Activated T-cell treated with anti-CD3 and anti-CD28 coated beads, Interleukin-2, amount 50 U/mL, for 4 hours (primary cell): ENCODE results near the gene PLVAP. TPM values are rescaled to one million over a fixed set of nuclear protein-coding genes. Genes with fewer than 3 reads are reported as not detected.

ENCODE experiments used
- ATAC-seq, 2 donors: fragments of 200-7000 bp; cut with Tn5 transposase; one replicate each; pipeline ENCODE4 v1.10.0; 2021
- DNase-seq: peaks from one replicate; pipeline ENCODE4 v3.0.0-alpha.2; 2020
- H3K27me3 Mint-ChIP-seq: one replicate; pipeline ENCODE4 v1.8.0; 2021; ENCODE audit warnings: low read depth, mixed read lengths
- H3K36me3 Mint-ChIP-seq: one replicate; pipeline ENCODE4 v1.8.0; 2022; ENCODE audit warnings: mixed read lengths; ENCODE audit not compliant: insufficient read depth
- H3K4me1 Mint-ChIP-seq: one replicate; pipeline ENCODE4 v1.8.0; 2021; ENCODE audit warnings: low read depth, mixed read lengths
- H3K4me3 Mint-ChIP-seq: one replicate; pipeline ENCODE4 v1.8.0; 2021; ENCODE audit warnings: mild to moderate bottlenecking, moderate library complexity, mixed read lengths
- H3K9me3 Mint-ChIP-seq: one replicate; pipeline ENCODE4 v1.8.0; 2021; ENCODE audit warnings: mixed read lengths
- total RNA-seq, 3 donors: library from RNA; stranded (reverse); gene quantifications; one replicate each; pipeline ENCODE4 v1.2.1, GENCODE V29; 2021

PLVAP gene
- total RNA-seq, 3 donors from 2014 or later, result 0.18 TPM; not detected in 2

GRCh38 chr19:17353386-17353785 is 23.8 kb downstream of the PLVAP start:
- H3K36me3 Mint-ChIP-seq, result no peaks in the 10 kb centered on the region
- H3K27me3 Mint-ChIP-seq, result peaks cover 21% of the 10 kb centered on the region
- DNase-seq (no peak), ATAC-seq (no peak)
- peaks cover 2% of the 10 kb centered on the region for H3K4me1 Mint-ChIP-seq
- H3K9me3 Mint-ChIP-seq, result no peaks in the 10 kb centered on the region
- no peak overlapping the region for H3K4me3 Mint-ChIP-seq

DNA sequence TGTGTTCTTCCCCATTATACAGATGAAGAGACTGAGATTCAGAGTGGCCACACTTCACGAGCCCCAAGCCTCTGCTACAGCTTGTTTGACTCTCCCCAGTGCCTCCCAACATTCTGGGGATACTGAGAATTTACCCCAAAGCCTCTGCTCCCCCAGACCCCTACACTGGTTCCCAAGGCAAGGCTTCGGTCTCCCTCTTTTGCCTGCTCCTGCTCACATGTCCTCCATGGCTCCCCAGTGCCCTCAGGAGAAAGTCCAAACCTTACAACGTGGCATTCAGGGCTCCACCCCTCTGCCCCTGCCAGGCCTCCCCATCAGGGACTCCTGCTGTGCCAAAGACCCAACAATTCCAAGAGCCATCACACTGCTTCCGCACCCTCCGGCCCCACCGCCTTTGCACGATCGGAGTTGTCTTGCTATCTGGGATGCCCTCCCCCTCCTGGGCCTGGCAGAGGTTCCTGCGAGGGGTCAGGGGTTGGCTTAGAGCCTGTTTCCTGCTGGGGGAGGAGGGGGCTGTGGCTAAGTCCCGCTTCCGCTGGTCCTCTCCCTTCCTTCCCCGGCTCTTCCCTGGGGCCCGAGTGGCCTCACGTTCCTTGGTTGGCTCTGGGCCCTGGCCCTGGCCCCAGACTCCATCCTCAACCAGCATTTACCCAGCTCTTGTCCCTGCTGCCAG is 24.4 kb downstream of the PLVAP start:
- DNase-seq, result no peak
- no peak overlapping the region for H3K4me3 Mint-ChIP-seq
- H3K4me1 Mint-ChIP-seq, result peaks cover 2% of the 10 kb centered on the region
- H3K36me3 Mint-ChIP-seq, result no peaks in the 10 kb centered on the region
- H3K27me3 Mint-ChIP-seq, result peaks cover 23% of the 10 kb centered on the region
- no peaks in the 10 kb centered on the region for H3K9me3 Mint-ChIP-seq
- ATAC-seq, result no peak

DNA sequence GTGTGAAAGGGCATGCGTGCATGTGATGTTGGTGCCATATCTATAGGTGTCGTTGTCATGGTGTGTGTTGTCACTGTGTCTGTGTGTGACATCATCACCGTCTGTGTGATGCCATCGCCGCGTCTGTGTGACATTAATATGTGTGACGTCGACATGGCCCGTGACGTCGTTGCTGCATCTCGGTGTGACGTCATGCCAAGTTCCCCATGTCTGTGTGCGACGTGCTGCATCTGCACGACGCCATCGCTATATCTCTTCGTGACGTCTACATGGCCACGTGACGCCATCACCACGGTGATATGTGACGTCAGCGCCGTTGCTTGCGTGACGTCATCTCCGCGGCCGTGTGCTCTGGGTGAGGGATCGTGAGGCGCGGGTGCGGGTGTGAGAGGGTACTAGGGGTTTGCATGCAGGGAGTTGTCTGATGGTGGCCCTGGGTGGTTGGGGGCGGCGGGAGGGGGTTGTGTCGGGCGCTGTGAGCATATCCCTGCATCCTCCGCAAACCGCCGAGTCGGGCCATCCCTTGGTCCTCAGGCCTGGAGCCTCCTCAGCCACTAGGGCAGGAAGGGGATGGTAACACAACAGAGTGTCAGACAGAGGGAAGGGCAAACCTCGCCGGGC is 25.2 kb downstream of the PLVAP start:
- H3K4me1 Mint-ChIP-seq, result peaks cover 2% of the 10 kb centered on the region
- no peaks in the 10 kb centered on the region for H3K36me3 Mint-ChIP-seq
- peaks cover 30% of the 10 kb centered on the region for H3K27me3 Mint-ChIP-seq
- DNase-seq, result no peak
- H3K4me3 Mint-ChIP-seq, result no peak overlapping the region
- ATAC-seq, result no peak
- H3K9me3 Mint-ChIP-seq, result no peaks in the 10 kb centered on the region

DNA sequence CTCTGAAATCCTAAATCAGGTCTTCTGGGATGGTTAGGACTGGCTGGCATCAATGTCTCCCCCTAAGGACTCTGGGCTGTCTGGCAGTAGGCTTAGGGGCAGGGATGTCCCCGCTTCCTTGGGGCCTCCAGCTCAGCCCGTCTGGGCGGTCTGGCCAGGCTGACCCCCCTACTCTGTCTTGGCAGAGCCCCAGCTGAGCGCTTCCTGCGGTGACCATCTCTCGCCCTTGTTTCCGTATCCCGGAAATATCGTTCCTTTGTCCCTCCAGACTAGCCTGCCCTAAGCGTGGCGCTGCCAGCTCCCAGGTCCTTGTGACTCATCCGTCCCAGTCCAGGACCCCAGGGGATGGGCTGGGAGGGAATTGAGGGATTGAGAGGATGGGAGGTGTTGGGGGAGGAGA is 28.4 kb downstream of the PLVAP start:
- H3K36me3 Mint-ChIP-seq, result no peaks in the 10 kb centered on the region
- no peak for DNase-seq
- peaks cover 31% of the 10 kb centered on the region for H3K27me3 Mint-ChIP-seq

GRCh38 chr19:17347877-17348276 is 29.3 kb downstream of the PLVAP start:
- Mint-ChIP-seq H3K4me1 (peaks cover 7% of the 10 kb centered on the region), H3K9me3 (no peaks in the 10 kb centered on the region), H3K4me3 (no peak overlapping the region), H3K36me3 (no peaks in the 10 kb centered on the region), H3K27me3 (peaks cover 27% of the 10 kb centered on the region)
- ATAC-seq, result no peak
- DNase-seq, result no peak

More for the DNA sequence above, 28.4 kb downstream of the PLVAP start:
- Mint-ChIP-seq H3K9me3 (no peaks in the 10 kb centered on the region), H3K4me3 (no peak overlapping the region), H3K4me1 (peaks cover 7% of the 10 kb centered on the region)
- ATAC-seq, result no peak

DNA sequence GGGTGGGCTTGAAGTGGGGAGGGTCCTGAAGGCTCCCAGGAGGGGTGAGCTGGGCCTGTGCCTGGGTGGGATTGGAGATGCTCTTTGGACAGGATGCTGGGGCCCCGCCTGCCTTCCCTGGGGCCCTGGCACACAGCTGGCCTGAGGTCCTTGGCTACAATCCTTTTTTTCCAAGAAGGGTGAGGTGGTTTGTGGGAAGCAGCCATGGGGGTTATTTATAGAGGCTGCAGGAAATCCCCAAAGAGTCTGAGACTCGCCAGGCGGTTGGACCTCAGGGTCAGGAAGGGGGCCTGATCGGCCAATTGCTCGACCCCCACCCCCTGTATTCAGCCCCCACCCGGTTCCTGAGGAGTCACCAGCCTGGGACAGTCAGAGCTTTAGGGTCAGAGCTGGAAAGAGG is 29.8 kb downstream of the PLVAP start:
- DNase-seq (no peak), ATAC-seq (no peak)
- no peak overlapping the region for H3K4me3 Mint-ChIP-seq
- H3K36me3 Mint-ChIP-seq, result no peaks in the 10 kb centered on the region
- H3K4me1 Mint-ChIP-seq, result peaks cover 7% of the 10 kb centered on the region
- no peaks in the 10 kb centered on the region for H3K9me3 Mint-ChIP-seq
- peaks cover 22% of the 10 kb centered on the region for H3K27me3 Mint-ChIP-seq

DNA sequence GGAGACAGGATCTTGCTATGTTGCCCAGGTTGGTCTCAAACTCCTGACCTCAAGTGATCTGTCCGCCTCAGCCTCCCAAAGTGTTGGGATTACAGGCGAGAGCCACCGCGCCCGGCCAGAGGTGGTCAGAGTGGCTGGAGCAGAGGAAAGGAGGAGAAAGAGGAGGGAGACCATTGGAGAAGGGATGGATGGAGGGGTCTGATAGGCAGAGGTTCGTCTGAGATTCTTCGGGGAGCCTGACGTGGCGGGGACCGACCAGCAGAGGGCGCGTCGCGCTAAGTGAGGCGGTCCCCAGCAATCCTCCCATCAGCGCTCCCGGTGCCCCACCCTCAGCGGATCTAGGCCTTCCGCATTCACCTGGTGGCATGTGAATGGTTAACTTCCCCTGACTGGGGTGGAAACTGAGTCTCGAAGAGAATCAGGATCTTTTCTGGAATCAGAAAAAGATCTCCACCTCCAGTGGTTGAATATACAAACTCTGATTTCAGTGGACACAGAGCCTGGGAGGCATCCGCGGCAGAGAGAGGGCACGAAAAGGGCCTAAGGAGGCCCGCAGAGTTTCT is 31.0 kb downstream of the PLVAP start:
- no peaks in the 10 kb centered on the region for H3K36me3 Mint-ChIP-seq
- H3K4me1 Mint-ChIP-seq, result peaks cover 7% of the 10 kb centered on the region
- no peaks in the 10 kb centered on the region for H3K9me3 Mint-ChIP-seq
- DNase-seq, result peak; percentile 77
- peak; percentile 96 to 98 for ATAC-seq
- no peak overlapping the region for H3K4me3 Mint-ChIP-seq
- peaks cover 17% of the 10 kb centered on the region for H3K27me3 Mint-ChIP-seq

DNA sequence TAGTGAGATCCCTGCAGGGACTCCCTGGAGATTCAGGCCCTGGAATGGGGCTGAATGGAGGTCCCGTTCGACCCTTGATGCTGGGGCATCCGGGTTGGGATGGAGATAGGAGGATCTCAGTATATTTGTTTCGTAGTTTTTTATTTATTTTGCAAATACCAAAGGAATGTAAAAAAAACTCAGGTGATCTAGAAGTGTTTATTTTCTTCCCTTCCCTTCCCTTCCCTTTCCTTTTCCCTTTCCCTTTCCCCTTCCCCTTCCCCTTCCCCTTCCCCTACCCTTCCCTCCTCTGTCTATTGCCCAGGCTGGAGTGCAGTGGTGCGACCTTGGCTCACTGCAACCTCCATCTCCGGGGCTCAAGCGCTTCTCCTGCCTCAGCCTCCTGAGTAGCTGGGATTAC is 35.3 kb downstream of the PLVAP start:
- Mint-ChIP-seq H3K27me3 (no peaks in the 10 kb centered on the region), H3K4me3 (no peak overlapping the region), H3K4me1 (peaks cover 17% of the 10 kb centered on the region)

DNA sequence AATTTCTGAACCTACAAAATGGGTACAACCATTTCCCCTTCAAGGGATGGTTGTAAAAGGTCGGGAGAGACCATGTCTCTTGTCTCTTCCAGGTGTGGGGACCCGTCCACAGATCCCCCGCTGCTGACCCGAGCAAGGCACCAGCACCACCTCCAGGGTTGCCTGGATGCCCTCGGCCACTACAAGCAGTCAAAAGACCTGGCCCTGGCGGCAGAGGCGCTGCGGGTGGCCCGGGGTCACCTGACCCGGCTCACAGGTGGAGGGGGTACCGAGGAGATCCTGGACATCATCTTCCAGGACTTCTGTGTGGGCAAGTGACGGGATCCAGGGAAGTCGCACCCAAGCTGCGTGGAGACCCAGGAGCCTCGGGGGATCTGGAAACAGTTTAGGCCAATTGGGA is 35.8 kb downstream of the PLVAP start:
- Mint-ChIP-seq H3K27me3 (no peaks in the 10 kb centered on the region), H3K36me3 (no peaks in the 10 kb centered on the region), H3K4me1 (peaks cover 19% of the 10 kb centered on the region), H3K9me3 (no peaks in the 10 kb centered on the region), H3K4me3 (no peak overlapping the region)
- no peak for ATAC-seq
- DNase-seq, result no peak

More for the DNA sequence above, 35.3 kb downstream of the PLVAP start:
- ATAC-seq, result no peak
- DNase-seq, result no peak
- H3K9me3 Mint-ChIP-seq, result no peaks in the 10 kb centered on the region
- H3K36me3 Mint-ChIP-seq, result no peaks in the 10 kb centered on the region

DNA sequence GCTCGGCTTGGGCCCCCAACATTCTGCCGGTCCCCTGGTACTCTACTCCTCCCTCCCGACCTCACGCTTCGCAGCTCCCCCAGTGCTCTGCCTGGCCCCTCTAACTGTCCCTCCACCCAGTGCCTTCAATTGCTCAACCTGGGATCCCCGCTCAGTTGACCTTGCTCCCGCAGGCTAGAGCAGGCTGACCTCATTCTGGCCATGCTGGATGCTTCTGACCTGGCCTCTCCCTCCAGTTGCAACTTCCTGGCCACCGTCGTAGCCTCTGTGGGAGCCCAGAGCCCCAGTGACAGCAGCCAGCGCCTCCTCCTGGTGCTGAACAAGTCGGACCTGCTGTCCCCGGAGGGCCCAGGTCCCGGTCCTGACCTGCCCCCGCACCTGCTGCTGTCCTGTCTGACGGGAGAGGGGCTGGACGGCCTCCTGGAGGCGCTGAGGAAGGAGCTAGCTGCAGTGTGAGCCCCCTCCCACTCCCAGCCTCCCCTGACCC is 36.2 kb downstream of the PLVAP start:
- ATAC-seq (no peak), DNase-seq (no peak)
- no peaks in the 10 kb centered on the region for H3K27me3 Mint-ChIP-seq
- no peak overlapping the region for H3K4me3 Mint-ChIP-seq
- H3K36me3 Mint-ChIP-seq, result no peaks in the 10 kb centered on the region
- peaks cover 16% of the 10 kb centered on the region for H3K4me1 Mint-ChIP-seq
- H3K9me3 Mint-ChIP-seq, result no peaks in the 10 kb centered on the region

DNA sequence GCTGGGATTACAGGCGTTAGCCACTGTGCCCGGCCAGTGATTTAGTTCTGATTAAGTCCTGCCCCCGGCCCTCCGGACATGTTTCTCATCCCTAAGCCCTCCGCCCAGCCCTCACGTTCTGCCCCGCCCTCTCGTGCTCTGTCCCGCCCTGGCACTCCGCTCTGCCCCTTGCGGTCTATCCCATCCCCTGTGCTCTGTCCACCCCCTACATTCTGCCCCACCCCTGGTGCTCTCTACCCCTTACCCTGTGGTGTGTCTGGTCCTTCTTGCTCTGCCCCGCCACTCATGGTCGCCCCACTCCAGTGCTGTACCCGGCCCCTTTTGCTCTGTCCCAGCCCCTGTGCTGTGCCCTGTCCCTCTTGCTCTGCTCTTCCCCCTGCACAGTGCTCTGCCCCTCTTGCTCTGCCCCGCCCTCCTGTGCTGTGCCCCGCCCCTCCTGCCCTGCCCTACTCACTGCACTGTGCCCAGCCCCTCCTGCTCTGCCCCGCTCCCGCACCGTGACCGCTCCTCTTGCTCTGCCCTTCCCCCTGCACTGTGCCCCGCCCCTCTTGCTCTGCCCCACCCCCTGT is 36.8 kb downstream of the PLVAP start:
- no peak overlapping the region for H3K4me3 Mint-ChIP-seq
- ATAC-seq (no peak), DNase-seq (no peak)
- H3K9me3 Mint-ChIP-seq, result no peaks in the 10 kb centered on the region
- H3K36me3 Mint-ChIP-seq, result no peaks in the 10 kb centered on the region
- H3K27me3 Mint-ChIP-seq, result no peaks in the 10 kb centered on the region
- peaks cover 19% of the 10 kb centered on the region for H3K4me1 Mint-ChIP-seq

DNA sequence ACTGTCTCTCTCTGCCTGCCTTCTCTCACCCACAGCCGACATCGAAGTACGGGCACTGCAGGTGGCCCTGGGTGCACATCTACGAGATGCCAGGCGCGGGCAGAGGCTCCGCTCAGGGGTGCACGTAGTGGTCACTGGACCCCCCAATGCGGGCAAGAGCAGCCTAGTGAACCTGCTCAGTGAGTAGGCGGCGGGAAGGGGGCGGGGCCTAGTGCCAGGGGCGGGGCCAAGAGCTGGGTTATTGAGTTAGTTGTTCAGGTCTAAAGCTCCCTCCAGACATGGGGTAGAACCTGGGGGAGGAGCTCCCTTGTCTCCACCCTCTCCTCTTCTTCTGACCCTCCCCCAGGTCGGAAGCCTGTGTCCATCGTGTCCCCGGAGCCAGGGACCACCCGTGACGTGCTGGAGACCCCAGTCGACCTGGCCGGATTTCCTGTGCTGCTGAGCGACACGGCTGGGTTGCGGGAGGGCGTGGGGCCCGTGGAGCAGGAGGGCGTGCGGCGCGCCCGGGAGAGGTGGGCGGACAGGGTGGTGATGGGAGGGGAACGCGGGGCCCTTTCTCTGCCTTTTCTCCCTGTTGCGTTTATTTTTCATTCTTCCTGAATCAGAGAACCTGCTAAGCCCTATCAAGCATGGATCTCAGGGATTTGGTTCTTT is 37.9 kb downstream of the PLVAP start:
- Mint-ChIP-seq H3K27me3 (no peaks in the 10 kb centered on the region), H3K9me3 (no peaks in the 10 kb centered on the region), H3K4me3 (peak overlapping the region; percentile 85), H3K4me1 (peaks cover 25% of the 10 kb centered on the region), H3K36me3 (no peaks in the 10 kb centered on the region)
- DNase-seq (no peak), ATAC-seq (no peak)

- Mint-ChIP-seq H3K4me1 (peaks cover 29% of the 10 kb centered on the region), H3K27me3 (no peaks in the 10 kb centered on the region), H3K4me3 (peak overlapping the region; percentile 85), H3K36me3 (no peaks in the 10 kb centered on the region), H3K9me3 (no peaks in the 10 kb centered on the region)
- no peak for DNase-seq
- no peak for ATAC-seq
These were observed 38.6 kb downstream of the PLVAP start for GRCh38 chr19:17338433-17339078.
